ENCODE data around the gene PPP4C.

PPP4C gene

GRCh38 chr16:30132591-30132990 is 56.8 kb downstream of the PPP4C start:
- no peak for DNase-seq

Measured in SIG-M5 (cell line).